RPMI7951 (cell line): Measurements from ENCODE around the gene PIGBOS1. TPM values are rescaled to one million over a fixed set of nuclear protein-coding genes. Genes with fewer than 3 reads are reported as not detected.
"Not testable (repeated sequence)": the region's sequence is repeated elsewhere in the genome, so short reads cannot be mapped to it uniquely, and the experiment has no call there.

Source experiments
- DNase-seq: peaks from one replicate; pipeline ENCODE4 v3.0.0-alpha.2; 2012; ENCODE audit warnings: low read depth
- total RNA-seq: library from RNA; depleted of rRNA; stranded (reverse); fragments of >200 nt; shearing (Covaris generic); gene quantifications from 2 replicates; pipeline ENCODE4 v1.2.3, GENCODE V29; 2014; rRNA removed

PIGBOS1 gene
- 25.6 and 30.7 TPM in 2 replicates for total RNA-seq

GRCh38 chr15:55318588-55319494, at the start of gene PIGBOS1, which contains the start of gene PIGB:
Gene PIGBOS1 (minus strand): TSS chr15:55319123. CDS start chr15:55317792, 1,331 bp downstream.
Gene PIGB (plus strand): TSS chr15:55319222. CDS start chr15:55319251, 29 bp downstream.
- peak; percentile 93 for DNase-seq

- no peak for DNase-seq
These were observed 48.1 kb upstream of the PIGBOS1 start for GRCh38 chr15:55366981-55367380.

GRCh38 chr15:55362641-55363040, 43.7 kb upstream of the PIGBOS1 start:
- no peak for DNase-seq

GRCh38 chr15:55361048-55361447, 42.1 kb upstream of the PIGBOS1 start:
- DNase-seq, result no peak

- DNase-seq, result no peak
These were observed 41.3 kb upstream of the PIGBOS1 start for GRCh38 chr15:55360256-55360655.

- DNase-seq, result no peak
These were observed 39.5 kb upstream of the PIGBOS1 start for GRCh38 chr15:55358471-55358870.

- DNase-seq, result peak; percentile 14
These were observed 38.9 kb upstream of the PIGBOS1 start for GRCh38 chr15:55357774-55358173.

- no peak for DNase-seq
These were observed 38.2 kb upstream of the PIGBOS1 start for GRCh38 chr15:55356985-55357585.

- DNase-seq, result no peak
These were observed 34.1 kb upstream of the PIGBOS1 start for GRCh38 chr15:55353025-55353424.

GRCh38 chr15:55349282-55349681, 30.4 kb upstream of the PIGBOS1 start:
- no peak for DNase-seq

GRCh38 chr15:55348281-55348778, 29.4 kb upstream of the PIGBOS1 start:
- no peak for DNase-seq

GRCh38 chr15:55344206-55344605, 25.3 kb upstream of the PIGBOS1 start:
- DNase-seq, result no peak

GRCh38 chr15:55343168-55343567, 24.2 kb upstream of the PIGBOS1 start:
- DNase-seq, result peak; percentile 4

GRCh38 chr15:55337160-55337559, 18.2 kb upstream of the PIGBOS1 start:
- no peak for DNase-seq

GRCh38 chr15:55334997-55335396, 16.1 kb upstream of the PIGBOS1 start:
- no peak for DNase-seq

GRCh38 chr15:55334371-55334770, 15.4 kb upstream of the PIGBOS1 start:
- DNase-seq, result no peak

- DNase-seq, result no peak
These were observed 8.5 kb upstream of the PIGBOS1 start for GRCh38 chr15:55327387-55327786.

GRCh38 chr15:55322467-55322866, 3.5 kb upstream of the PIGBOS1 start:
- no peak for DNase-seq

GRCh38 chr15:55320963-55321362, 2.0 kb upstream of the PIGBOS1 start:
- no peak for DNase-seq

- no peak for DNase-seq
These were observed 1.3 kb upstream of the PIGBOS1 start for GRCh38 chr15:55320238-55320550.

GRCh38 chr15:55319537-55320237, 764 bp upstream of the PIGBOS1 start:
- DNase-seq, result peak; percentile 58

GRCh38 chr15:55302801-55303200, 16.1 kb downstream of the PIGBOS1 start:
- not testable (repeated sequence) for DNase-seq
